Measurements from ENCODE around the gene MAP3K2. TPM values are rescaled to one million over a fixed set of nuclear protein-coding genes. Genes with fewer than 3 reads are reported as not detected.

Gene MAP3K2
- total RNA-seq, 1 experiment from 2014 or later, result 54.8 TPM

- CTCF ChIA-PET, result no interaction called here
- no peak for DNase-seq (ENCODE audit: low spot score)
- H3K27ac ChIP-seq (ENCODE audit: low read depth, low read length, poor library complexity, severe bottlenecking), result no peak overlapping the region
- TF ChIP-seq EZH2 (IDR thresholded peaks at IDR 0.05; ENCODE audit: borderline replicate concordance, low read depth, low read length, poor library complexity, severe bottlenecking) (no peak), CTCF (conservative IDR thresholded peaks at IDR 0.05; ENCODE audit: low read depth, low read length) (no peak)
- intact Hi-C loops (cut with micrococcal nuclease; ENCODE audit: unreplicated experiment), result no loop called here
- H3K36me3 ChIP-seq (ENCODE audit: insufficient read depth, low read length, poor library complexity, severe bottlenecking), result no peaks in the 10 kb centered on the region
- no peaks in the 10 kb centered on the region for H3K27me3 ChIP-seq (replicated peaks; ENCODE audit: insufficient read depth, low read depth, low read length, poor library complexity)
- H3K4me3 ChIP-seq (ENCODE audit: low read depth, low read length, poor library complexity, severe bottlenecking), result no peak overlapping the region
- no peaks in the 10 kb centered on the region for H3K9me3 ChIP-seq (ENCODE audit: low read depth, low read length, poor library complexity, severe bottlenecking)
- no TSS peak for BruUV-seq (replicated peaks)
- POLR2A ChIA-PET (ENCODE audit: low non-redundant PET), result no interaction called here
- H3K4me1 ChIP-seq (ENCODE audit: insufficient read depth, low read length, poor library complexity, severe bottlenecking), result no peaks in the 10 kb centered on the region
These were observed 29.7 kb downstream of the MAP3K2 start for GRCh38 chr2:127358044-127358443.

- Histone ChIP-seq H3K9me3 (ENCODE audit: low read depth, low read length, poor library complexity, severe bottlenecking) (no peaks in the 10 kb centered on the region), H3K4me3 (ENCODE audit: low read depth, low read length, poor library complexity, severe bottlenecking) (no peak overlapping the region), H3K27ac (ENCODE audit: low read depth, low read length, poor library complexity, severe bottlenecking) (no peak overlapping the region), H3K27me3 (replicated peaks; ENCODE audit: insufficient read depth, low read depth, low read length, poor library complexity) (no peaks in the 10 kb centered on the region), H3K4me1 (ENCODE audit: insufficient read depth, low read length, poor library complexity, severe bottlenecking) (no peaks in the 10 kb centered on the region), H3K36me3 (ENCODE audit: insufficient read depth, low read length, poor library complexity, severe bottlenecking) (no peaks in the 10 kb centered on the region)
- CTCF ChIA-PET, result no interaction called here
- no TSS peak for BruUV-seq (replicated peaks)
- intact Hi-C loops (cut with micrococcal nuclease; ENCODE audit: unreplicated experiment), result no loop called here
- DNase-seq (ENCODE audit: low spot score), result no peak
- POLR2A ChIA-PET (ENCODE audit: low non-redundant PET), result no interaction called here
- TF ChIP-seq CTCF (conservative IDR thresholded peaks at IDR 0.05; ENCODE audit: low read depth, low read length), result no peak
- no peak for TF ChIP-seq EZH2 (IDR thresholded peaks at IDR 0.05; ENCODE audit: borderline replicate concordance, low read depth, low read length, poor library complexity, severe bottlenecking)
These were observed 30.2 kb downstream of the MAP3K2 start for GRCh38 chr2:127357591-127357990.

GRCh38 chr2:127356531-127356930 lies 31.2 kb downstream of the MAP3K2 start:
- no peak for TF ChIP-seq CTCF (conservative IDR thresholded peaks at IDR 0.05; ENCODE audit: low read depth, low read length)
- TF ChIP-seq EZH2 (IDR thresholded peaks at IDR 0.05; ENCODE audit: borderline replicate concordance, low read depth, low read length, poor library complexity, severe bottlenecking), result no peak
- H3K9me3 ChIP-seq (ENCODE audit: low read depth, low read length, poor library complexity, severe bottlenecking), result no peaks in the 10 kb centered on the region
- no peaks in the 10 kb centered on the region for H3K27me3 ChIP-seq (replicated peaks; ENCODE audit: insufficient read depth, low read depth, low read length, poor library complexity)
- no peak for DNase-seq (ENCODE audit: low spot score)
- H3K4me1 ChIP-seq (ENCODE audit: insufficient read depth, low read length, poor library complexity, severe bottlenecking), result no peaks in the 10 kb centered on the region
- BruUV-seq (replicated peaks), result no TSS peak
- CTCF ChIA-PET, result no interaction called here
- POLR2A ChIA-PET (ENCODE audit: low non-redundant PET), result no interaction called here
- no peaks in the 10 kb centered on the region for H3K36me3 ChIP-seq (ENCODE audit: insufficient read depth, low read length, poor library complexity, severe bottlenecking)
- H3K4me3 ChIP-seq (ENCODE audit: low read depth, low read length, poor library complexity, severe bottlenecking), result no peak overlapping the region
- no peak overlapping the region for H3K27ac ChIP-seq (ENCODE audit: low read depth, low read length, poor library complexity, severe bottlenecking)
- intact Hi-C loops (cut with micrococcal nuclease; ENCODE audit: unreplicated experiment), result no loop called here

Data from A673 (cell line).